C4-2B (cell line): ENCODE data around the gene SPTB.

Experiments
- H3K27ac ChIP-seq: fragments of 450-650 bp; 2 replicates; pipeline ENCODE4 v1.5.1; 2017
- ZFX ChIP-seq: fragments of 450-650 bp; IDR thresholded peaks from 2 replicates; pipeline ENCODE4 v1.6.1; 2017
- TF ChIP-seq, protein P1 (sequence below): fragments of 450-650 bp; conservative IDR thresholded peaks from 2 replicates; pipeline ENCODE4 v1.5.1; 2017; ENCODE audit warnings: mild to moderate bottlenecking

Gene SPTB

DNA sequence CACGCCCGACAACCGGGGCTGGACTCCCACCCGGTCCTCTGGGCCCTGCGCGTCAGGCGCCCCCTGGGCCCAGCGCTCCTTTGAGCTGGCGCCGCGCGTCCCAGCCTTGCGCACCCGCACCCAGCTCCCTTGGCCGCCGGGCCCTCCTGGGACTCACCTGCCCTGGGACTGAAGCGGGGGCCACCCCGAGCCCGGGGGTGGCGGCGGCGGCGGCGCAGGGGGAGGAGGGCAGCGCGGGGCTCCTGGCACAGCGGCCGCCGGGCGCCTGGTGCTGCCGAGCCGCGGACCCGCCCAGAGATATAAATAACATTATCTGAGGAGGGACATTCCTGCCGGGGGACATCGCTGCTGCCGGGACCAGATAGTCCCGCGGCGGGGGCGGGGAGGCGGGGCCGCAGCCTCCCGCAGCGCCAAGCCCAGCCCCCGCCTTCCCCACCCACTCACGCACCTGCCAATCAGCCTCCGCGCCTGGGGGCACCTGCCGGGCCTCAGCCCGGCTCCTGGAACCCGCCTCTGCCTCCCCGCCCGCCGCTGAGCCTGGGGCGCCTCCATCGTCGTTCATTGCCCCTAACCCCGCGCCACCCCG, at the start of gene SPTB:
Gene SPTB, minus strand, starts transcription at position 273 of the 586 bp plus-strand sequence. CDS start 56,813 bp downstream, outside the sequence.
- no peak within 1 kb of the TSS for H3K27ac ChIP-seq
- TF ChIP-seq ZFX = no peak
- TF ChIP-seq, protein P1, sequence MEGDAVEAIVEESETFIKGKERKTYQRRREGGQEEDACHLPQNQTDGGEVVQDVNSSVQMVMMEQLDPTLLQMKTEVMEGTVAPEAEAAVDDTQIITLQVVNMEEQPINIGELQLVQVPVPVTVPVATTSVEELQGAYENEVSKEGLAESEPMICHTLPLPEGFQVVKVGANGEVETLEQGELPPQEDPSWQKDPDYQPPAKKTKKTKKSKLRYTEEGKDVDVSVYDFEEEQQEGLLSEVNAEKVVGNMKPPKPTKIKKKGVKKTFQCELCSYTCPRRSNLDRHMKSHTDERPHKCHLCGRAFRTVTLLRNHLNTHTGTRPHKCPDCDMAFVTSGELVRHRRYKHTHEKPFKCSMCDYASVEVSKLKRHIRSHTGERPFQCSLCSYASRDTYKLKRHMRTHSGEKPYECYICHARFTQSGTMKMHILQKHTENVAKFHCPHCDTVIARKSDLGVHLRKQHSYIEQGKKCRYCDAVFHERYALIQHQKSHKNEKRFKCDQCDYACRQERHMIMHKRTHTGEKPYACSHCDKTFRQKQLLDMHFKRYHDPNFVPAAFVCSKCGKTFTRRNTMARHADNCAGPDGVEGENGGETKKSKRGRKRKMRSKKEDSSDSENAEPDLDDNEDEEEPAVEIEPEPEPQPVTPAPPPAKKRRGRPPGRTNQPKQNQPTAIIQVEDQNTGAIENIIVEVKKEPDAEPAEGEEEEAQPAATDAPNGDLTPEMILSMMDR = no peak

DNA sequence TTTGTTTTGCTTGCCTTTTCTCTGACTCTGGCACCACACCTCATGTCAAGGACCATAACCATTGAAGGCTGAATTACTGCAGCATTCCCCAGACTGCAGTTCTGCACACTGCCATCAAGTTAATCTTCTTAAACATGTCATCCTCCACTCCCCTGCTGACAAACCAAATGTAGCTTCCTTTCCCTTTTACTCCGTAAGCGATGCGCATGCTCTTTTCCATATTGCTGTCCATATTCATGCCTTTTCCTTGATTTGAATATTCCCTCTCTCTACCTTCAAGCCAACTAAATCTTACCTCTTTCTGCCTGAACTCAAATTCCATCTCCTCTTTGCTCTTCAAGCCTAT, 49.3 kb upstream of the SPTB start:
- H3K27ac ChIP-seq = no peak overlapping the region
- TF ChIP-seq, protein P1 = no peak
- TF ChIP-seq ZFX = no peak

DNA sequence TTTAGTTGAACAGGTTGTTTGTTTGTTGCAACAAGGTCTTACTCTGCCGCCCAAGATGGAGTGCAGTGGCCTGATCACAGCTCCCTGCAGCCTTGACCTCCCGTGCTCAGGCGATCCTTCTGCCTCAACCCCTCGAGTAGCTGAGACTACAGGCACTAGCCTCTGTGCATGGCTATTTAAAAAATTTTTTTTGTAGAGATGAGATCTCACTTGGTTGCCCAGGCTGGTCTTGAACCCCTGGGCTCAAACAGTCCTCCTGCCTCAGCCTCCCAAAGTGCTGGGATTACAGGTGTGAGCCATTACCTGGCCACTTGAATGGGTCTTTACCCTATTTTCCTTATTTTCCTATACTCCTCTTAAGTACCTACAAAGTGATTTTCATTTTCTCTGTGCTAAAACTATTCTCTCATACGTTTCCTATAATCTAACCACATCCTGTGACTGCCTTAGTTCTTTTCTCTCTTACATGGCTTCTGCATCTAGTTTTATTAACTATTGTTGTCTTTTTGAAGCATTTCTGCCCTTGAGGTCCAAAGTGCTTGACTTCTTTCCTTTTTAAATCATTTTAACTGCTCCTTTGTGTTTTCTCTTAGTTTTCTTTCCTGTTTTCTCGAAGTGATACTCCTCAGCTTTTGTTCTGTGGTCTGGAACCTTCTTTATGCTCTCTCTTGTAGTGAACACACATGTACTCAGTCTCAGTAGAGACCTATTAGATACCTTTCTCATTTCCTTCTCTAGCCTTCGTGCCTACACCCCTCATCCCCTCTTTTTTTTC, 48.7 kb upstream of the SPTB start:
- H3K27ac ChIP-seq = no peak overlapping the region
- TF ChIP-seq, protein P1 = no peak
- no peak for TF ChIP-seq ZFX

DNA sequence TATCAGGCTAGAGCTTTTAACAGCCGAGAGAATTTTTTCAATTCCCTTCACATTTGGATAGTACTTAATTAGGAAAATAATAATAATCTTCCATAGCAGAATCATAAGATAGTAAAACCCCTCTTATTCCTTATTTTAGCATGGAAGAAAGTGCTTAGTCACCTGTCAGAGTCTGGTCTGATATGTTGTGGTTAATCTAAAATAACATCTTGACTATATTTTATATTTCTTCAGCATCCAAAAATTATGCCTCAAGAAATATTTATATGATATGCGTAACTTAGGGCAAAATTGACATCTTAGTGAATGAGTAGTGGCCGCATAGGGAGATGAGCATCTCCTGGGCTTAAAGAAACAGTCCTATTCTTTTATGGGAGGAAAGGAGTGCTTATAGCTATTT, 47.3 kb upstream of the SPTB start:
- TF ChIP-seq ZFX = no peak
- TF ChIP-seq, protein P1 = no peak
- H3K27ac ChIP-seq = no peak overlapping the region

DNA sequence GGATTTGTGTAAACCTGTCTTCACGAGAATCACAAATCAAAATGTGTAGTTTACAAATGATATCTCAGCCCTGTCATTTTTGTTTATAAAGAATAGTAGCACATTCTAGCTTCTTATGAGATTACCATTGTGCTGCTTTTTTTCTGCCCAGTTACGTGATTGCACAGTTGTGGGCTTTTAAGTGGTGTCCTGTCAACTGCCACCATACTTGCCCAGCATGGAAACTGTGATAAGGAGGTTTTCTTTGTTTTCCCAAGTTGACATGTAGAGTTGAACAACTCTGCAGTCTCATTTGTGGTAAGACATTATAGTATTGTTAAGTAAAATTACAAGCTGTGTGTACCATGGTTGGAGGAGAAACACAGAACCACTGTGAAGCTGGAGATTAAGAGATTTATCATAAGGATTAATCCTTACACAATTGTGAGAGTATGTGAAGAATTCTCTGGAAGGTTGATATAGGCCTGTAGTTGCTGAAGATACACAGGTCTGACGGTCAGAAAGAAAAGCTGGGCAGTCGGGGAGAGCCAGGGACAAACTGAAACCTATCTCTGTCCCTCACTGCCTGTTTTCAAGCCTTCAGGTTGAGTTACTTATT, 46.8 kb upstream of the SPTB start:
- no peak overlapping the region for H3K27ac ChIP-seq
- TF ChIP-seq, protein P1 = no peak
- TF ChIP-seq ZFX = no peak

DNA sequence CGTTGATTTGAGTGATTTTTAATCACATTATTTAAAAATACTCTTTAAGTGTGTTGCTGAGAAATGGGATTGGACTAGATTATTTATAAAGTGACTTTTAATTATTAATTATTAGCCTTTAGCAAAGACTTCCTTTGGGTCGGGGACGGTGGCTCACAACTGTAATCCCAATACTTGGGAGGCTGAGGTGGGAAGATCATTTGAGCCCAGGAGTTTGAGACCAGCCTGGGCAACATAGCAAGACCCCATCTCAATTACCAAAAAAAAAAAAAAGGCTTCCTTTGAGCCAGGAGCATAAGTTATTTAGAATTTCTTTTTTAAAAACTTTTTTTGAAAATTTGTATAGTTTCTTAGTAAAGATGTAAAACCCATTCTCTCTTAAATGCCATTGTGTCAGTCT, 43.3 kb upstream of the SPTB start:
- no peak overlapping the region for H3K27ac ChIP-seq
- TF ChIP-seq ZFX = no peak
- TF ChIP-seq, protein P1 = no peak

DNA sequence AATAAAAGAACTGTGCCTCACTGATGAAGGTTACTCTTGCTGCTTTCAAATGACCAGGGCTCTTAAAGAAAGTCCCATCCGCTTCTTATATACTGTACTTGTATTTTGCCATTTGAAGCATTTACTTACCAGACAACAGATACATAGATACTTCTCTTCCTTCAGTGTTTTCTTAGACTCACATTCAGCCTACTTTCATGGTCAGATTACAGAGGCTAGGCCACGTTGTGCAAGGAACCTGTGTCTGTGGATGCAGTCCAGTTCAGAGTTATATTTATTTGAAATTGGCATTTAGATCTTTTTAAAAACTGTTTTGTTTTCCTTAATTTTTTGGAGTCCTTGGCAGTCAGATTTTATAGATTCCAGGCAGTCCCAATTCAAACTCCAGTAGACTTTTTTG, 40.8 kb upstream of the SPTB start:
- H3K27ac ChIP-seq = no peak overlapping the region

More for the DNA sequence above, 40.8 kb upstream of the SPTB start:
- no peak for TF ChIP-seq ZFX
- TF ChIP-seq, protein P1 = no peak
